Limb (tissue), 2 donors: Measurements from ENCODE around the gene SPSB4.
"Not testable (repeated sequence)": the region's sequence is repeated elsewhere in the genome, so short reads cannot be mapped to it uniquely, and the experiment has no call there.

Experiments used
- DNase-seq, 2 donors: peaks; one replicate each; pipeline ENCODE4 v3.0.0-alpha.2; 2016; ENCODE audit errors: extremely low spot score in 2 of 2

Gene SPSB4

DNA sequence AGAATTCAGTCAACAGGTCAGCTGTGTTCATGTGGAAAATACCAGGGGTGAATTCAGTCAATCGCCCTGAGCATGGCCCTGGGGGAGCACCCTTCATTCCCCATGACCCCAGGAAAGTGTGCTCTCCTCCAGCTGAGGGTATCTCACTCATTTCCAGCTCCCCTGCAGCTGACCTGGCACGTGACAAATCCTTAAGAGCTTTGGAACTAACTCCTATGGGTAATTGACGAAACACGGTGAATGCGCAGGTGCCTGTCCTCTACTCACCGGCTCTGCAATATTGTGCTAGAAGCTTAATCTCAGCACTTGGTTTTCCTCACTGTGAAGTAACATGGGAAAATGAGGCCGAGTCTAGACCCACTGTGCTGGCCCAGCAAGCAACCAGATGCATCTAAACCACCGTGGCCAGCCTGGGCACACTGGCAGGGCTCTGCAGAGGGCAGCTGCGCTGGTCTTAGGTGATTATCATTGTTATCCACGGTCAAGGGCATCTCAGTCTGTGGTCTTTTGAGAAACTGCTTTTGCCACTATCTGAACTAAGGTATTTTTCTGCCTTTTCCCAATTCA lies 63.1 kb downstream of the SPSB4 start:
- no peak for DNase-seq

GRCh38 chr3:141114816-141115460 lies 63.8 kb downstream of the SPSB4 start:
- DNase-seq = no peak

GRCh38 chr3:141115789-141116541 lies 64.8 kb downstream of the SPSB4 start:
- DNase-seq = peak; percentile 28 to 70

DNA sequence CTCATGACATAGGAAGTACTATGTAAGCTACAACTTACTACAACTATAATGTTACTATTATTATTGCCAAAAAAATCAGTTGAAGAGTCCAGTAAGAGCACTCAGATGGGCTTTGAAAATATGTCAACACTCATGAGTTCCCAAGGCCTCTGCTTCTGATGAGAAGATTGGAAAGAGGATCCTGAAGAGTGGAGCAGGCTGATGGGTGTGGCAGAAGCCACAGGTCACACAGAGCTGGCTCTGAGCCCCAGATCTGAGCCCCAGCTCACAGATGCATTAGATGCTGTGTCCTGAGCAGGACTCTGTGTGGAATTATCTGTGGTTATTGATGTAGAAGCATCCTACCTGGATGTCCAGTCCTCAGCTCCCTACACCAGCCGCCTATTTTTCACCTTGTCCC lies 65.6 kb downstream of the SPSB4 start:
- DNase-seq = no peak

DNA sequence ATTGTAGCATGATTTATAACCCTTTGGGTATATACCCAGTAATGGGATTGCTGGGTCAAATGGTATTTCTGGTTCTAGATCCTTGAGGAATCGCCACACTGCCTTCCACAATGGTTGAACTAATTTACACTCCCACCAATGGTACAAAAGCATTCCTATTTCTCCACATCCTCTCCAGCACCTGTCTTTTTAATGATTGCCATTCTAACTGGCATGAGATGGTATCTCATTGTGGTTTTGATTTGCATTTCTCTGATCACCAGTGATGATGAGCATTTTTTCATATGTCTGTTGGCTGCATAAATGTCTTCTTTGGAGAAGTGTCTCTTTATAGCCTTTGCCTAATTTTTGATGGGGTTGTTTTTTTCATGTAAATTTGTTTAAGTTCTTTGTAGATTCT lies 66.8 kb downstream of the SPSB4 start:
- DNase-seq = not testable (repeated sequence)

DNA sequence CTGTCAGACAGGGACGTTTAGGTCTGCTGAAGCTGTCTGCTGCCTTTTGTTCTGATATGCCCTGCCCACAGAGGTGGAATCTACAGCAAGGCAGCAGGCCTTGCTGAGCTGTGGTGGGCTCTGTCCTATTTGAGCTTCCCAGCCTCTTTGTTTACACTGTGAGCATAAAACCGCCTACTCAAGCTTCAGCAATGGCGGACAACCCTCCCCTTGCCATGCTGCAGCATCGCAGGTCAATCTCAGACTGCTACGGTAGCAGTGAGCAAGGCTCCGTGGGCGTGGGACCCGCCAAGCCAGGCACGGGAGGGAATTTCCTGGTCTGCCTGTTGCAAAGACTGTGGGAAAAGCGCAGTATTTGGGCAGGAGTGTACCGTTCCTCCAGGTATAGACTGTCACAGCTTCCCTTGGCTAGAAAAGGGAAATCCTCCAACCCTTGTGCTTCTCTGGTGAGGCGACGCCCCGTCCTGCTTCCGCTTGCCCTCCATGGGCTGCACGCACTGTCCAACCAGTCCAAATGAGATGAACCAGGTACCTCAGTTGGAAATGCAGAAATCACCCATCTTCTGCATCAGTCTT lies 71.4 kb downstream of the SPSB4 start:
- no peak for DNase-seq

GRCh38 chr3:141123677-141124410 lies 72.7 kb downstream of the SPSB4 start:
- no peak for DNase-seq

- no peak for DNase-seq
Observed at GRCh38 chr3:141124715-141125114, 73.6 kb downstream of the SPSB4 start.

DNA sequence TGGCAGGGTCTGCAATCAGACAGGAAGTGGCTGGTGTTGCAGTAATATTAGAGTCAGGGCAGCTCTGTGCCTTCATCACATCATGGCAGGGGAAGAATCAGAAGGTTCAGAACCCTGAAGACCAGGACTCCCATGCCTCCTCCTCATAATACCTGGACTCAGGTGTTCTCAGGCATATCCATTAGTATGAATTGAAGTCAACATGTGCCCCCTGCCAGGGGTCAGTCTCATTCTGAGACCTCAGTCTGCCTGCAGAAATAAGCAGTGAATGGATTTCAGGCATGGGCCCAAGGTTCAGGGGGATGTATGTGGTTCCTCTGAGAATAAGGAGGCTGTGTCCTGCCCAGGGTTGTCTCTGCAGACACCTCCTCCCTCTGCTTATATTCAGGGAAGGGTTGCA lies 74.2 kb downstream of the SPSB4 start:
- DNase-seq = no peak

DNA sequence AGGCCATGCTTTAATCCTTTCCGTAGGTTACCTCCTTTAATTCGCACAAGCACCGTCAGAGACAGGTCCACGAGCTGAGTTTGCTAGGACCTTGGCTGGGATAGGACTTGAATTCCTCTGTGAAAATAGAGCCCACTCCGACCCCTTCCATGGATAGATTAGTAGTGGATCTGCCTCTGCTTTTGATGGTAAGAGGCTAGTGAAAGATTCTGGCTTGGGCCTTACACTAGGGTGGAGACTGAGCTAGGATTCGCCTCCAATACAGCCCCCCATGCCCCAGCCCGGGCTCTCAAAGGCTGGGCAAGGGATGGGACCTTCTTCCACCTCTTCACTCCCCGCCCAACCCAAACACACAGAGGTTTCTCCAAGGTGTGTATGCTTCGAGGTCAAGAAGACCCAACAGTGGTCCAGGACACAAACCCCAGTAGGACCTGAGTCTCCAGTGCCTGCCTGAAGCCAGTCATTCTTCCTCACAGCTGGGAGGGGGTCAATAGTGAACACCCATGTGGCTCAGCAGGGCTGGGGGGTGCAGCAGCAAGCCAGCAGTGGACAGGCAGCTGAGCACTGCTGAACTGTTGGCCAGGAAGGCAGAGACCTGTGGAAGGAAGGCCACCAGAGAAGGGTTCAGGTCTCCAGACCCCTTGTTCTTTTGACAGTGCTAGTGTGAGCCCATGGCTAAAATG lies 75.7 kb downstream of the SPSB4 start:
- DNase-seq = no peak

DNA sequence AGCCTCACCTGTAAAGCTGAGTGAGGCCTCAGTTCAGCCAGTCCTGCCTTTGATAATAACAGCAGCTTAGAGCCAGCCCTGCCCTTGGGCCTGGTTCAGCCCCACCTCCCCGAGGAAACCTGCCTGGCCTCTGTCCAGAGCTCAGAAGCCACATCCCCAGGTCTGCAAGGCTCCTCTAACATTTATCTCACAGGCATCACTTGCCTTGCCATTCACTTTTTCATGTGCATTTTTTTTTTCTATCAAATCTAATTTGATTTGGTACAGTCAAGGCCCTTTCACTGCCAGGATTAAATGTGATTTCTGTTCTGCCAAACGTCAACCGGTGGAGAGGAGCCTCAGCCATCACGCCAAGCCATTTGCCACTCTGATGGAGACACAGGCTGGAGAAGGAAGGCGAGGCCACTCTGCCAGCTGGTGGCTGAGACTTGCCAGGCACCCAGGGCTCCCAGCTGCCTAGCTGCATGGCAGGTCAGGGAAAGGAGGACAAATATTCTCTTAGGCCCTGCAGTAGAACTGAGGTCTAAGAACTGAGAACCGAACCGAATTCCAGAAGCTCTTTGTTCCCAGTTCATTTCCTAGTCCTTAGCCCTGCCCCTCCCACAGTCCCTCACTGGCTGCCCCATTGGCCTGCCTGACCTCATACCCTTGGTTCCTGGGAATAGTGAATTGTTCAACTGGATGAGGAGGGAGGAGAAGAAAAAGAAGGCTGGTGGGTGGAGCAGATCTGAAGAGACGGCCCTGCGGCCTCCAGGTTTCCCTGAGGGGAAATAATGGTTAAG lies 76.4 kb downstream of the SPSB4 start:
- peak in 1 of 2 donors; percentile 26 for DNase-seq

- peak in 1 of 2 donors; percentile 22 for DNase-seq
Observed at GRCh38 chr3:141128126-141128777, 77.1 kb downstream of the SPSB4 start.

DNA sequence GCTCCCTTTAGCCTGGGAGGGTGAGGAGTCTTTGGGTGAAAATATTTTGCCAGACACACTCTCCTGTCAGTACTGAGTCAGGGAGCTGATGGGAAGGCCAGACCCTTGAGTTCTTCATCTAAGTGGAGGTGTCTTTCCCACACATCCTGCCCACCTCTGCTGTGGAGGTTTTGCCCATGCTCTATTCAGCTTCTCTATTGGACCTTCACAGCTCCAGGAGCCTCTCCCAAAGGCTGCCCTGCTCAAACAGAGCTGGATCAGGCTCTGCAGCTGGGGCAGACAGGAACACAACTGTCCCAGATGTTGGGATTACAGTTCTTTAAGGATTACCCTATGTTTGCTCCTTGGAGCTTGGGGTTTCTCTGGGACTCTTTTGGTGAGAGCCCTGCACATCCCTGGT lies 77.9 kb downstream of the SPSB4 start:
- DNase-seq = peak in 1 of 2 donors; percentile 16

DNA sequence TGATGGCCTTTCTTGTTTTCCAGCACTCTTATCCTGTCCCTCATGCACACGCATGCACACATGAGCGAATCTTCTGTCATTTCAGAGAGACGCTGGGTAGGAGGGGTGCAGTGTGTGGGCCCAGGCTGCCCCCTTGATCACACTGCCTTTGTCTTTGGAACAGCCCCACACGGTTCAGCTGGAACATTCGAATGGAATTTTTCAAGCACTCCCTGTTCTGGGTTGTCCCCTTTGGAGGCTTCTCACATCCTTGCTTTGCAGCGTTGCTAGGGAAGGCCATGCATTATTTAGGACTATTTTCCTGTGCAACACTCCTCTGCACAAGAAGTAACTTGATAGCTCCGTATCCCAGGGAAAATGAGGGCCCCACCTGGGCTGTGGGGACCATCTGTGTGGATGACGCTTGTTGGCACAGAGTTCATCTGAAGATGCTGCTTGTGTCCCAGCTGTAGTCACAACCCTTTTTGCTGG lies 78.4 kb downstream of the SPSB4 start:
- peak; percentile 65 to 77 for DNase-seq

GRCh38 chr3:141143517-141143916 lies 92.4 kb downstream of the SPSB4 start:
- no peak for DNase-seq

DNA sequence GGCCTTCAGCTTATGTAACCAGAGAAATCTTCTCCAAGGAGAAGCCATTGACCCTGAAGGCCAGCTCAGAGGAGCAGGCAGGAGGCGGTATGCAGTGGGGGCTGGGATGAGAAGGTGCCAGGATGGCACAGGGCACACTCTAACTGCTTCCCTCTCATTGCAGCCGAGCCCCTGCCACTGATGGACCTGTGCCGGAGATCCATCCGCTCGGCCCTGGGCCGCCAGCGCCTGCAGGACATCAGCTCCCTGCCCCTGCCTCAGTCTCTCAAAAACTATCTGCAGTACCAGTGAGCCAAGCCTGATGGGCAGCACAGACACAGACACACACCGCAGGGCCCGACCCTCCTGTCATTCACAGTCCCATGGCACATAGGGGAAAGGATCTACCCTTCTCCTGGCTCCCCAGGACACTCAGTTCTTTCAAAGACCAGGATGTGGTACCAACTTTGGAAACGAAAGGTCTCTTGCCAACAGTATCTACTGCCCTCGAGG lies 95.9 kb downstream of the SPSB4 start:
- DNase-seq = no peak

GRCh38 chr3:141147657-141148056 lies 96.5 kb downstream of the SPSB4 start:
- DNase-seq = no peak

- no peak for DNase-seq
Observed at GRCh38 chr3:141148169-141148568, 97.0 kb downstream of the SPSB4 start.

DNA sequence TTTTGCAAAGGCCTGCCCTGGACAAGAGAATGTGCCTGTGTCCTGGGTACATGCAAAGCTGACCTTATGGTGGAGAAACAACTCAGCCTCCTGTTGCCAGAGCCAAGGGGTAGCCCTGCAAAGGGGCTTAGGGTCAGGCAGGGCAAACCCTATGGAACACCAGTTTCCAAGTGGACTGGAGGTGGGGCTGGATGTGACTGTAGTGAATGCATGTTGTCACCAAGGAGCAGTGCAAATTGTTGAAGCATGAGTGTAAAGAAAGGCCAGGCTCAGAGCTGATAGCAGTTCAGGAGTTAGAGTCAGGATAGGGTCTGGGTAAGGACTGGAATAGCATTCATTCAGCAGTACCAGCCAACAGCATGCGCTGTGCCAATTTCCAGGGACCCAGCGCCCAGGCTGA lies 97.6 kb downstream of the SPSB4 start:
- no peak for DNase-seq
